IMR-90 (cell line): ENCODE data around the gene PDE4A. TPM values are rescaled to one million over a fixed set of nuclear protein-coding genes. Genes with fewer than 3 reads are reported as not detected.

Source experiments
- ATAC-seq: fragments of 200-7000 bp; cut with Tn5 transposase; 2 replicates; pipeline ENCODE4 v1.9.1; 2020; ENCODE audit warnings: low read depth, mild to moderate bottlenecking, moderate library complexity
- BruUV-seq: library from RNA; stranded (reverse); fragments of 400-500 nt; replicated peaks from 2 replicates; lab custom pipeline; 2021; lab: Mats Ljungman, UMichigan
- CTCF ChIA-PET: fragments of 300-600 bp; formaldehyde crosslinking; extraction: SDS; loops from one replicate; lab custom pipeline; 2021; ENCODE audit warnings: antibody characterized with exemption; lab: Yijun Ruan, JAX
- POLR2A ChIA-PET: fragments of 300-600 bp; sonication (Branson Sonifier 250); formaldehyde crosslinking; loops from one replicate; lab custom pipeline; 2022; ENCODE audit warnings: antibody characterized with exemption; ENCODE audit not compliant: unreplicated experiment; lab: Charles Lee
- DNase-seq: peaks from one replicate; pipeline ENCODE4 v3.0.0; 2013
- H2AFZ ChIP-seq: replicated peaks from 2 replicates; pipeline ENCODE3; 2013; ENCODE audit warnings: low read length, mild to moderate bottlenecking; ENCODE audit not compliant: poor library complexity
- H2AK5ac ChIP-seq: 2 replicates; pipeline ENCODE4 v1.6.1; 2013; ENCODE audit warnings: low read depth, low read length, inconsistent platforms
- H2AK9ac ChIP-seq: replicated peaks from 2 replicates; pipeline ENCODE3; 2013; ENCODE audit warnings: mild to moderate bottlenecking, low read depth, low read length, moderate library complexity; ENCODE audit not compliant: poor library complexity
- H2BK120ac ChIP-seq: 2 replicates; pipeline ENCODE4 v1.6.1; 2013; ENCODE audit warnings: low read depth, low read length, inconsistent platforms
- H2BK15ac ChIP-seq: 3 replicates; pipeline ENCODE4 v1.6.1; 2013; ENCODE audit warnings: low read depth, low read length, inconsistent platforms
- H2BK20ac ChIP-seq: 2 replicates; pipeline ENCODE4 v1.6.1; 2013; ENCODE audit warnings: low read depth, mild to moderate bottlenecking, inconsistent platforms, low read length, moderate library complexity
- H2BK5ac ChIP-seq: 2 replicates; pipeline ENCODE4 v1.6.1; 2013; ENCODE audit warnings: mild to moderate bottlenecking, low read depth, low read length, inconsistent platforms; ENCODE audit not compliant: poor library complexity, severe bottlenecking
- H3K14ac ChIP-seq: replicated peaks from 2 replicates; pipeline ENCODE4 v1.6.1; 2013; ENCODE audit warnings: low read depth, low read length, inconsistent platforms
- H3K18ac ChIP-seq: 2 replicates; pipeline ENCODE4 v1.6.1; 2013; ENCODE audit warnings: low read depth, low read length, control low read depth
- H3K23ac ChIP-seq: 2 replicates; pipeline ENCODE4 v1.6.1; 2013; ENCODE audit warnings: low read depth, low read length, inconsistent platforms
- H3K27ac ChIP-seq: 2 replicates; pipeline ENCODE4 v1.5.1; 2013; ENCODE audit warnings: mild to moderate bottlenecking, control low read depth, low read length; ENCODE audit not compliant: insufficient read depth
- H3K27me3 ChIP-seq: 2 replicates; pipeline ENCODE4 v1.6.1; 2013; ENCODE audit warnings: low read length; ENCODE audit not compliant: control insufficient read depth, insufficient read depth
- H3K36me3 ChIP-seq: 2 replicates; pipeline ENCODE4 v1.6.1; 2013; ENCODE audit warnings: low read length, mixed read lengths; ENCODE audit not compliant: control insufficient read depth, insufficient read depth
- H3K4ac ChIP-seq: 2 replicates; pipeline ENCODE4 v1.6.1; 2013; ENCODE audit warnings: low read depth, low read length, inconsistent platforms
- H3K4me1 ChIP-seq: 2 replicates; pipeline ENCODE4 v1.6.1; 2013; ENCODE audit warnings: low read length, mixed read lengths; ENCODE audit not compliant: control insufficient read depth, insufficient read depth
- H3K4me2 ChIP-seq: 2 replicates; pipeline ENCODE4 v1.6.1; 2013; ENCODE audit warnings: low read depth, mild to moderate bottlenecking, control low read depth, low read length, moderate library complexity
- H3K4me3 ChIP-seq: 2 replicates; pipeline ENCODE4 v1.5.1; 2013; ENCODE audit warnings: low read depth, mild to moderate bottlenecking, control low read depth, low read length, moderate library complexity; ENCODE audit not compliant: insufficient read depth
- H3K56ac ChIP-seq: 2 replicates; pipeline ENCODE4 v1.6.1; 2013; ENCODE audit warnings: low read length, inconsistent platforms; ENCODE audit not compliant: insufficient read depth; ENCODE audit errors: extremely low read depth
- H3K79me1 ChIP-seq, 2 experiments: 2 replicates each; pipeline ENCODE4 v1.6.1; 2013; ENCODE audit warnings: low read length in 2 of 2, inconsistent platforms in 1 of 2, low read depth in 1 of 2
- H3K9ac ChIP-seq: 2 replicates; pipeline ENCODE4 v1.6.1; 2013; ENCODE audit warnings: low read depth, low read length, control low read depth
- H3K9me1 ChIP-seq: 2 replicates; pipeline ENCODE4 v1.6.1; 2013; ENCODE audit warnings: low read length, inconsistent platforms; ENCODE audit not compliant: insufficient read depth
- H3K9me3 ChIP-seq: 2 replicates; pipeline ENCODE4 v1.6.1; 2013; ENCODE audit warnings: low read length; ENCODE audit not compliant: control insufficient read depth, insufficient read depth
- H4K20me1 ChIP-seq: 2 replicates; pipeline ENCODE4 v1.6.1; 2013; ENCODE audit warnings: low read length, inconsistent platforms; ENCODE audit not compliant: insufficient read depth
- H4K5ac ChIP-seq: 2 replicates; pipeline ENCODE4 v1.6.1; 2013; ENCODE audit warnings: mild to moderate bottlenecking, low read depth, low read length, control low read depth
- H4K8ac ChIP-seq, 2 experiments: 2 replicates each; pipeline ENCODE4 v1.6.1; 2013; ENCODE audit warnings: low read depth in 2 of 2, low read length in 2 of 2, control low read depth in 1 of 2, inconsistent platforms in 1 of 2
- H4K91ac ChIP-seq: 2 replicates; pipeline ENCODE4 v1.6.1; 2013; ENCODE audit warnings: low read depth, low read length, inconsistent platforms; ENCODE audit not compliant: insufficient read depth
- ELK1 ChIP-seq: fragments of 150-350 bp; IDR thresholded peaks from 2 replicates; pipeline ENCODE4 v1.6.1; 2016; ENCODE audit warnings: low read depth, mild to moderate bottlenecking, low read length, moderate library complexity, borderline replicate concordance
- MAFK ChIP-seq: IDR thresholded peaks from 2 replicates; pipeline ENCODE4 v1.6.1; 2012; ENCODE audit warnings: low read depth, low read length, improper control_type of control experiment
- MAZ ChIP-seq: IDR thresholded peaks from 2 replicates; pipeline ENCODE4 v1.6.1; 2012; ENCODE audit warnings: low read depth, mild to moderate bottlenecking, low read length, improper control_type of control experiment, moderate library complexity, borderline replicate concordance
- MXI1 ChIP-seq: IDR thresholded peaks from 2 replicates; pipeline ENCODE4 v1.6.1; 2012; ENCODE audit warnings: low read depth, mild to moderate bottlenecking, low read length, moderate library complexity, borderline replicate concordance
- SMC3 ChIP-seq: fragments of 150-350 bp; IDR thresholded peaks from 2 replicates; pipeline ENCODE4 v1.6.1; 2016; ENCODE audit warnings: low read depth, mild to moderate bottlenecking, antibody characterized with exemption, low read length, moderate library complexity
- WGBS, 2 experiments: methylation state at CpG; one replicate each; pipeline versions ENCODE4 v1.1.5 to v1.1.7; 2013; ENCODE audit warnings: missing lambda C conversion rate in 2 of 2; ENCODE audit not compliant: insufficient read length in 1 of 2; ENCODE audit errors: extremely low coverage in 2 of 2; 5-methylcytosine and 5-hydroxymethylcytosine counted together
- dilution Hi-C: fragments of 300-500 bp; cut with HindIII; formaldehyde crosslinking; loops from one replicate; pipeline ENCODE4 v1.14.3; 2018; ENCODE audit warnings: low sequenced_read_pairs; ENCODE audit not compliant: unreplicated experiment
- in situ Hi-C: fragments of 300-500 bp; cut with MboI; formaldehyde crosslinking; loops from 3 replicates; pipeline ENCODE4 v1.14.3; 2019; ENCODE audit warnings: low sequenced_read_pairs, inconsistent platforms, mixed read lengths
- intact Hi-C: fragments of 100-400 bp; cut with micrococcal nuclease; formaldehyde crosslinking; loops from 2 replicates; pipeline ENCODE4 v1.10.0; 2022
- polyA plus RNA-seq, 3 experiments: library from polyadenylated mRNA; depleted of rRNA; stranded (reverse); fragments of >200 nt; gene quantifications; 2 replicates each; pipeline ENCODE4 v1.2.3, GENCODE V29; 2012; ENCODE audit warnings: low replicate concordance in 1 of 3
- total RNA-seq: library from RNA; depleted of rRNA; stranded (reverse); fragments of >200 nt; gene quantifications from 2 replicates; pipeline ENCODE4 v1.2.3, GENCODE V29; 2012

The PDE4A gene
- total and polyA plus RNA-seq, 2 of the 4 experiments (the other 2 are of a cell fraction), result 1.8 to 7.0 TPM

DNA sequence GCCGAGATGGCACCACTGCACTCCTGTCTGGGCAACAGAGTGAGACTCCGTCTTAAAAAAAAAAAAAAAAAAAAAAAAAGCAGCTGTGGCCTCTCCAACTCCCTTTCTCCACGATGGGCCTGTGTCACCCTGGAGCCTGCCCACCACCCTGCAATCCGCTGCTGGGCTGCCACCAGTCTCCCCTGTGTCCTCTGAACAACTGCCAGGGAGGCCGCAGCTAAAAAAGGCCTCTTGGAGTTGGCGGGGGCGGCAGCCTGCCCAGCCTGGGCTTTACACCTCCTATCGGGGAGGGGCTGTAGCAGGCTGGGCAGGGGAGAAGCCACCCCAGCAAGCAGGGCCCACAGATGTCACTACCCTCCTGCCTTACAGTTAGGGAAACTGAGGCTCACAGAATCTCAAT, 20.5 kb upstream of the PDE4A start:
- no peak overlapping the region for H3K23ac ChIP-seq
- H3K36me3 ChIP-seq, result peaks cover 25% of the 10 kb centered on the region
- H3K27me3 ChIP-seq, result no peaks in the 10 kb centered on the region
- H3K18ac ChIP-seq, result no peak overlapping the region
- H2BK120ac ChIP-seq, result no peak overlapping the region
- H4K8ac ChIP-seq, result no peak overlapping the region
- H2BK20ac ChIP-seq, result no peak overlapping the region
- H2BK15ac ChIP-seq, result no peak overlapping the region
- H3K27ac ChIP-seq, result no peak overlapping the region
- ChIA-PET CTCF (interaction anchor here (0.6 to 1.6 kb wide), 4 partner anchors 9 to 130 kb away, joined by 3 to 5 read pairs (median 4); no protein-coding TSS in a partner anchor), POLR2A (interaction anchor here (0.6 kb wide), 1 partner anchor 300 kb away, joined by 5 read pairs; no protein-coding TSS in a partner anchor)
- intact Hi-C loops, result loop anchor here (10.0 kb wide), 1 partner anchor 295 kb away; no protein-coding TSS in a partner anchor
- H3K4ac ChIP-seq, result no peak overlapping the region
- no peak overlapping the region for H4K91ac ChIP-seq
- TF ChIP-seq ELK1, result no peak
- no peak for TF ChIP-seq MAFK
- no peak for TF ChIP-seq MXI1
- TF ChIP-seq MAZ, result no peak
- no peak for TF ChIP-seq SMC3
- no peak overlapping the region for H4K5ac ChIP-seq
- H3K56ac ChIP-seq, result no peak overlapping the region
- H2AK5ac ChIP-seq, result no peak overlapping the region
- DNase-seq, result no peak
- H3K4me2 ChIP-seq, result no peak overlapping the region
- peaks cover 69% of the 10 kb centered on the region for H4K20me1 ChIP-seq
- H3K79me1 ChIP-seq, result peaks cover 15 to 56% of the 10 kb centered on the region in 2 experiments; a peak in 3 of 4 replicates
- no peak overlapping the region for H2AK9ac ChIP-seq
- no peaks in the 10 kb centered on the region for H3K9me3 ChIP-seq
- no peak for ATAC-seq
- 0 out of 2 replicates have a peak, but pooled peaks cover 2% of the 10 kb centered on the region for H3K9me1 ChIP-seq
- no peak overlapping the region for H3K14ac ChIP-seq
- H2AFZ ChIP-seq, result no peak overlapping the region
- H3K4me1 ChIP-seq, result peaks cover 2% of the 10 kb centered on the region; the same call in 1 of the 2 replicates
- no TSS peak for BruUV-seq
- H3K4me3 ChIP-seq, result no peak overlapping the region
- H2BK5ac ChIP-seq, result no peak overlapping the region
- no peak overlapping the region for H3K9ac ChIP-seq
- in situ Hi-C loops, result no loop called here
- dilution Hi-C loops, result no loop called here
- WGBS, 2 experiments, result no CpG with 5 or more reads among the region's 8 CpGs
